Glomerular visceral epithelial cell (primary cell): ENCODE results near the gene DPP6.

Experiments
- DNase-seq: peaks from one replicate; pipeline ENCODE4 v3.0.0-alpha.2; 2016; ENCODE audit errors: extremely low spot score

Gene DPP6

DNA sequence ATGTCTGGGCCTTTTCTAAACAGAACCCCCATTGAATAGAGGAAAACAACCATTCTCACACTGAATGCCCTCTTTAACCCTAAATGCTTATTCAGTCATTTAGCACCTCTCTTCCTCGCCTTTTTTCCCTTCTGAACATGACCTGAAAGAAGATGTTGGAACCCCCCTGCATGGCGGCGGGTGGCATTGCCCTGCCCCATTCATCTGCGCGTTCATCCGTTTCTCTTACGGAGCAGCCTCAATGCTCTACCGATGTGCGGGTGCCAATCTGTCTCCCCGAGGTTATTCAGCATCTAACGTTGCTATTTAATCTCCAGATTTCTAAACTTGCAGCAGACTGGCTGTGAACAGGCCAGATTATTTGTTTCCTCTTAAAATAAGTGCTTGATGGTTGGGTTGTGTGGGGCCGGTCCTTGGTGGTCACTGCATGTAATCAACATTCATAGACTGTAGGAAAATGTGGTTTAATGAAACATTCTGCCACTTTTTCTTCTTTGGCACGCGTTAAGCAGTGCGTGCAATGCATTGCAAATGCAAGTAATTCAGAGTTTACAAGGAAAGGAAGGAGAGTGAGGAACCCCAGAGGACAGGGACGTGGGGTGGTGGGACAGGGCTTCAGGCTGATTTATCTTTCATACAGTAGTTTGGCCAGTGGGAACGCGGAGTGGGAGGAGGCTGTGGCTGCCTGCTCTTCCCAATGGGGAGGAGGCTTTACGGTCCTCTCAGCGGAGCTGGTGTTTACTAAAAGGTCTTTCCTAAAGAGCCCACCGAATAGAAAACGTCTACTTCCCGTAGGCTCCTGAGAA lies 286.7 kb downstream of the DPP6 start:
- no peak for DNase-seq

- no peak for DNase-seq
These were observed 290.9 kb downstream of the DPP6 start for GRCh38 chr7:154342971-154343633.

GRCh38 chr7:154343778-154344412 lies 291.7 kb downstream of the DPP6 start:
- DNase-seq = no peak

DNA sequence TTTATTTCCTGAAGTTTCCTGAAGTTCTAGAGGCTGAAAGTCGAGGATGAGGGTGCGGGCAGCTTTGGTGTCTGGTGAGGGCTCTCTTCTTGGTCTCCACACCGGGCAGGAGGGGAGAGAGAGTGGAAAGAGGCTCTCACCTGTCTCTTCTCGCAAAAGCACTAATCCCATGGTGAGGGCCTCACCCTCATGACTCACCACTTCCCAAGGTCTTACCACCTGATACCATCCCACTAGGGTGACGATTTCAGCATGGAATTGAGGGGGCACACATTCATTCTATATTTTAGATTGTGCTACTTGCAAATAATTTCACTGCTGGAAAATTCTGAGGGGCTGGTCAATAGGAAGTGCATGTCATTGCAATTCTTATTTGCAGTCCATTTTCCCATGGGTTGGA lies 292.9 kb downstream of the DPP6 start:
- no peak for DNase-seq

DNA sequence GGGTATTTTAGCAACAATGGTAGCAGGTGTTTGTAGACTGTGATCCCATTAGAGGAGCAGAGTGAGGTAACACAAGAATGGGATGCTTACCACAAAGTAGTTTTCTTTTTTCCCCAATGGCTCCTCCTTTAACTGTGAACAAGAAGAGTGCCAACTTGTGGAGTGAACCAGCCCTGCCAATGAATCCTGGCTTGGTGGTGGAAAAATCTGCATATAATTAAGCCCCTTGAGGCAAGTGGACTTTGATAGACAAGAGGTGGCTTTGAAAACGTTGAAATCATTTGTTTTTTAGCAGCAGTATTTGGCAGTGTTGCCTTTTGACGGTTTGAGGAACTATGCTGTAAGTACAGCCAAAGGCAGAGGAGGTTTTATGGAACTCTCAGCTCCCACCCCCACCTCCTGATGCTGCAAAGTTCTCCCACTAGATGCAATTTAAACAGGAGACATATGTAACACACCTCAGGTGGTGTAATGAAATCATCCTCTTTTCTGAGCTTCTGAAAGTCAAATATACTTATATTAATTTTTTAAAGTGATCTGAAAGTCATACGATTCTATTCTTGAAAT lies 295.6 kb downstream of the DPP6 start:
- no peak for DNase-seq

- DNase-seq = no peak
These were observed 298.7 kb downstream of the DPP6 start for GRCh38 chr7:154350892-154351291.

- no peak for DNase-seq
These were observed 301.2 kb downstream of the DPP6 start for GRCh38 chr7:154353355-154353767.

- no peak for DNase-seq
These were observed 312.0 kb downstream of the DPP6 start for GRCh38 chr7:154364170-154364569.

DNA sequence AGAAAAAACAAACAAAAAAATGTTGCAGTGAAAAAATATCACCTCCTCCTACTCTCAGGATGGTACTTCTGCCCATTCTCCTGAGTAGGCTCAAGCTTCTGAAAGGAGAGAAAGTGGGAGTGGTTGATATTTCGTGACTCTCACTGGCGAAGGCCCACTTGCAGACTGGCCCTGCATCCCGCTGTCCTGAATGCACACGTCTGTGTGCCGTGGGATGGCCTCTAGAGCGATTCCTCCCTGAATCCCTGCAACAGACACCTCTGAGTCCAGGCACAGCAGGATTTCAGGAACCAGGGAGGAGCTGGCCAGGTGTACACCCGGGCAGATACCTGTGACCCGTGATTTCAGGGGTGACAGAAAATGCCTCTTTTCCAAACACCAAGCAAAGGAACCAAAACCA lies 319.2 kb downstream of the DPP6 start:
- DNase-seq = no peak

DNA sequence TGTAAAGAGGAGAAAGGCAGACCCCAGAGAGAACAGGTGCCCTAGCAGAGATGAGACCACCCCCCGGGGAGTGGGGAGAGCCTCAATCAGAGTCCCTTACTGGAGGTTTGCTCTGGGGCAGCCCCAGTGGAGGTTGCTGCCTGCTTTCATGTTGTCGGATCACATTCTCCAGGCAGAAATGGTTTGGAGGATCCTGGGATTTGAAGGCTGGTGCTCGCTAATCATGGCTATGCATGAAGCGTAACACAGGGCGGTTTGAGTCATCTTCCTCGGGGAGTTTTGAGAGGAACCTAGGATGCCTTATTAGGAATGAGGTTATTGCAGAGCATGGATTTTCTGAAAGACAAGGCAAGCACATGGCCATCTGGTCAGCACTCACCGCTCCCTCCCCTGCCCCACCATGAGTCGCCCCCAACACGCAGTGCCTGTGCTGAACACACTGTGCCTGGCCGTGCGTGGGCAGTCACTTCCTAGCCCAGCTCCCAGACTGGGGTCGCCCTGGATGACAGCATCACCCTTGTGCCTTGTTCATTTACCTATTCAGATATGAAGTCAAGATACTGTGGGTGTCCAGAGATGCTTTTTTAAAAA lies 319.9 kb downstream of the DPP6 start:
- DNase-seq = no peak

DNA sequence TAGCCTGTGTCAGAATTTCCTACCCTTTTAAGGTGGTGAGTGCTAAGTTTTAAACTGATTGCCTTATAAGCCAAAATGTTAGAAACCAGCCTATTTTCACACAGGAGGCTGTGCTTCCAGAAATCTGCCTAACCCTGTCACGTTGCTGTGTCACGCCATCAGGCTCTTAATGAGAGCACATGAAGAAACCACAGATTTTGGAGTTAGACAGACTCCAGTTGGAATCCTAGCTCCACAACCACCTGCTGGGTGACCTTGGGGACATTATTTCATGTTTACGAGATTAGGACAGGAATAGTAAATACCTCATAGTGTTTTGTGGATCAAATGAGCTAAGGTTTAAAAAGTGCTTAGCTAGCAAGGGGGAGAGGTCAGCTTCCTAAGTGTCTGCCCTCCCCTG lies 321.8 kb downstream of the DPP6 start:
- DNase-seq = no peak

DNA sequence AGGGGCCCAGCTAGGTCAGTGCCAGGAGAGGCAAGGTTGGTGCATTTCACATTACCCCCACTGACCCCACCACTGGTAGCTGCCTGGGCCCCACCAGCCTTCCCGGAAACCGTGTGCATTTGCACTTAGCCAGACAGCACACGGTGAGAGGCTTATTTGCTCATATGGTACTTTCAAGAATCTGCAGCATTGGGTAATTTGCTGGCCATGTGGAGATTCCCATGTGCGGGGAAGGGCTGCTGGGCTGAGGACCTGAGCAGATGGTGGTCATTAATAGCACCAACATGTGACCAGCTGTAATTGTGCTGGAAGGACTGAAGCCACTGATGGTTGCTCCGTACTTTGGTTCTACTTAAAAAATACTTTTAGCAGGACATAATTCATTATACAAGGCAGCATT lies 323.8 kb downstream of the DPP6 start:
- DNase-seq = no peak

GRCh38 chr7:154380771-154381170 lies 328.6 kb downstream of the DPP6 start:
- DNase-seq = no peak

DNA sequence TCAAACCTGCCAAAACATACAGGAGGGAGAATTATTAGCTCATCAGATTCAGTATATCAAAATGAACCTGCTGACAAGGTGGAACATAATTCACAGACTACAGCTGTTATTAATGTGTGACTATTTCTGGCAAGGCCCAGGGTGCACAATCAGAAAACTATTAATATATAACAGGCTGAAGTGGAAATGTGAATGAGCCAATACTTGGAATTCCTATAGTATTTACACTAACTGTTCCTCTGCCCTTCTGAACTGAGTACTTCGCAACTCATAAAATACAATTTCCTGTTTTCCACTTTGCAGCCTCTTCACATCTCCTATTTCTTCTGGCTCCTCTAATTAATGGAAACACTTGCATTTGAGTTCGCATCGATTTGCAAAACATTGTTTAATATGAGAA lies 330.8 kb downstream of the DPP6 start:
- DNase-seq = no peak

GRCh38 chr7:154385214-154385613 lies 333.0 kb downstream of the DPP6 start:
- DNase-seq = no peak

- no peak for DNase-seq
These were observed 335.1 kb downstream of the DPP6 start for GRCh38 chr7:154387252-154387651.

DNA sequence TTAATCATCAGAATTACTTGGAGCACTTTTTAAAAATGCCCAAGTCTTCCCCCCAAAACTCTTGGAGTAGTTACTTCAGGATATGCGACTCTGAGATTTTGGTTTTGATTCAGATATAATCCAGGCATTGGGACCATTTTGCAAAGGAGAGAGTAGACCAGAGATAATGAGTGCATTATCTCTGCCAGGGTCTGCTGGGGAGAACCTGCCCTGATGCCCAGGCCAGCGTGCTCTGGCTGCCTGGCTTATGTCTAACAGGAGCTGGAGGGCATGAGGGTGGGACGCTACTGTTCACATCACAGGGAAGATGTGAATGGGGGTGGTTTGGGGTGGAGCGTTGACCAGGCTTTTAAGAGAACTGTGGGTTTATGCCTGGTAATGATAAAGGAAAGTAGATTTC lies 336.2 kb downstream of the DPP6 start:
- DNase-seq = no peak

GRCh38 chr7:154388999-154389398 lies 336.8 kb downstream of the DPP6 start:
- no peak for DNase-seq

DNA sequence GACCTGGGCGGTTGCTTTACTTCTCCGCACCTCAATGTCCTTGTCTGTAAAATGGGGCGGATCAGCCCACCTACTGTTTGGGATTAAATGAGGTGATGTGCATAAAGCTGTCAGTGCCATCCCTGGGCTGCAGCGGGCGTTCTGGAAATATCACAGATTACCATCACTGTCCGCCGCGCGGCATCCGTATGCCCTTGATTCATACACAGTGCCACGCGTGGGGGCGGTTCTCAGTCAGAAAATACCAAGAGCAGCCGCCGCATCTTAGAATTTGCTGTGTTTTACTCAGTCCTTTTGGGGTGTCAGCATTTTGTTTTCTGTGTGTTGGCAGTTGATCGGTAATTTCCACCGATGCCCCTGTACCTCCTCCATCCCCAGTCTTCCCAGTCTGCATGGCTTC lies 338.8 kb downstream of the DPP6 start:
- DNase-seq = no peak

DNA sequence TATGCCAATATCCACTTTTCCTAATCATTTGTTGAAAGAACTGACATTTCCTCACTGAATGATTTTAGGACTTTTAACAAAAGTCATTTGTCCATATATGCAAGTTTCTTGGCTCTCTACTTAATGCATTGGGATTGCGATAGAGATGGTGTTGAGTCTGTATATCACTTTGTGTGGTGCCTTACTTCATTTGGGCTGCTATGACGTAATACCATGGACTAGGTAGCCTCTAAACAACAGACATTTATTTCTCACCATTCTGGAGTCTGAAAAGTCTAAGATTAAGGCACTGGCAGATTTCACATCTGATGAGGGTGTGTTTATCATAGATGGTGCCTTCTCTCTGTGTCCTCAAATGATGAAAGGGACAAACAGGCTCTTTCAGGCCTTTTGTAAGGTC lies 342.6 kb downstream of the DPP6 start:
- DNase-seq = no peak

GRCh38 chr7:154406312-154406711 lies 354.1 kb downstream of the DPP6 start:
- DNase-seq = no peak

DNA sequence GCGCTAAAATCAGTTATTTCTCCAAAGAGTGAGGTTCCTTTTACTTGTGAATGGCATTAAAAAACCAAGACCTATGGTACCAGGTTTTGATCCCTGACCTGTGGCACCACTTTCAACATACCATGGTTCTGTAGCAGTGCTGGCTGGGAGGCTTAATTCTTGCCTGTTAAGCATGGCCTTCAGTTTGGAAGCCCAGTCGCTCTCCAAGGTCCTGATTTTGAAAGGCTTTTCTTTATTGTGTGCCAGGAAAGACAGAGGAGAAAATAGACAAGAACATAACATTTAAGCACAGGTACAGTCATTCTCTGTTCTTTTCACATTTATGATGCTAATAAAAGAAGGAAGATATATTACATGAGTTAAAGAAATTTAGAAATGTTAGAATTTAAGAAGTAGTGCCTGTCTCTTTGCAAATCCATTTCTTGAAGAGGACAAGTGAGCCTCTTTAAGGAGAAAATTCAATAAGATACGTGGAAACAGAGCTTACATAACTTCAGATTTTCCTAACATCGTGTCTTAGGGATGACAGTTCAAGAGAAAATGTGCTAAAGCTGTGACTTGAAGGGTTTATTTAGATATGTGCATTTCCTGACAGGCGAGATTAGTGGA lies 357.6 kb downstream of the DPP6 start:
- DNase-seq = no peak
